ENCODE data around the gene TNFRSF1A. TPM values are rescaled to one million over a fixed set of nuclear protein-coding genes. Genes with fewer than 3 reads are reported as not detected.

Gene TNFRSF1A
- total RNA-seq, 1 experiment from 2014 or later, result 79.0 TPM

GRCh38 chr12:6387541-6387940 is 45.7 kb upstream of the TNFRSF1A start:
- peaks cover 22% of the 10 kb centered on the region for H3K4me1 Mint-ChIP-seq (ENCODE audit: low read depth, unreplicated experiment)
- no peaks in the 10 kb centered on the region for H3K9me3 Mint-ChIP-seq (ENCODE audit: unreplicated experiment)
- POLR2A ChIA-PET, result interaction anchor here (1.4 kb wide), 1 partner anchor 16 kb away, joined by 3 read pairs; no protein-coding TSS in a partner anchor
- BruUV-seq (replicated peaks), result no TSS peak
- no peak overlapping the region for H3K4me3 ChIP-seq (ENCODE audit: low read depth, low read length)
- no peak for TF ChIP-seq CTCF (IDR thresholded peaks at IDR 0.05; ENCODE audit: insufficient read depth in 1 of 2, low read depth in 1 of 2, low read length in 1 of 2, severe bottlenecking in 1 of 2, unreplicated experiment in 1 of 2)
- DNase-seq, result no peak
- no peaks in the 10 kb centered on the region for H3K9me3 ChIP-seq
- H3K27me3 Mint-ChIP-seq (ENCODE audit: insufficient read depth, unreplicated experiment), result no peaks in the 10 kb centered on the region
- H3K27ac Mint-ChIP-seq (ENCODE audit: unreplicated experiment), result no peak overlapping the region
- intact Hi-C loops (cut with micrococcal nuclease; ENCODE audit: unreplicated experiment), result no loop called here
- no peak overlapping the region for H3K4me3 Mint-ChIP-seq (ENCODE audit: unreplicated experiment)
- H3K4me1 ChIP-seq, result peaks cover 20% of the 10 kb centered on the region
- CTCF ChIA-PET, result interaction anchor here (0.7 kb wide), 1 partner anchor 150 kb away, joined by 3 read pairs; no protein-coding TSS in a partner anchor
- H3K36me3 ChIP-seq (ENCODE audit: control insufficient read depth, insufficient read depth, low read length), result peaks cover 11% of the 10 kb centered on the region
- H3K27me3 ChIP-seq (replicated peaks; ENCODE audit: control insufficient read depth, insufficient read depth, low read length), result no peaks in the 10 kb centered on the region
- peaks cover 87% of the 10 kb centered on the region for H3K36me3 Mint-ChIP-seq (ENCODE audit: insufficient read depth, unreplicated experiment)

- Mint-ChIP-seq H3K36me3 (ENCODE audit: insufficient read depth, unreplicated experiment) (peaks cover 76% of the 10 kb centered on the region), H3K9me3 (ENCODE audit: unreplicated experiment) (no peaks in the 10 kb centered on the region), H3K27me3 (ENCODE audit: insufficient read depth, unreplicated experiment) (no peaks in the 10 kb centered on the region), H3K4me1 (ENCODE audit: low read depth, unreplicated experiment) (peaks cover 22% of the 10 kb centered on the region), H3K4me3 (ENCODE audit: unreplicated experiment) (peak overlapping the region; percentile 48), H3K27ac (ENCODE audit: unreplicated experiment) (peak overlapping the region; percentile 50)
- ChIA-PET CTCF (no interaction called here), POLR2A (no interaction called here)
- H3K4me3 ChIP-seq (ENCODE audit: low read depth, low read length), result no peak overlapping the region
- no peaks in the 10 kb centered on the region for H3K9me3 ChIP-seq
- no peak for TF ChIP-seq CTCF (IDR thresholded peaks at IDR 0.05; ENCODE audit: insufficient read depth in 1 of 2, low read depth in 1 of 2, low read length in 1 of 2, severe bottlenecking in 1 of 2, unreplicated experiment in 1 of 2)
- intact Hi-C loops (cut with micrococcal nuclease; ENCODE audit: unreplicated experiment), result no loop called here
- H3K27me3 ChIP-seq (replicated peaks; ENCODE audit: control insufficient read depth, insufficient read depth, low read length), result no peaks in the 10 kb centered on the region
- peaks cover 11% of the 10 kb centered on the region for H3K36me3 ChIP-seq (ENCODE audit: control insufficient read depth, insufficient read depth, low read length)
- H3K4me1 ChIP-seq, result peaks cover 25% of the 10 kb centered on the region
- DNase-seq, result no peak
- TSS peak; percentile 26 for BruUV-seq (replicated peaks)
Measured at GRCh38 chr12:6386491-6386890, 44.6 kb upstream of the TNFRSF1A start.

- no peak for DNase-seq
- no peaks in the 10 kb centered on the region for H3K9me3 Mint-ChIP-seq (ENCODE audit: unreplicated experiment)
- Histone ChIP-seq H3K9me3 (no peaks in the 10 kb centered on the region), H3K4me3 (ENCODE audit: low read depth, low read length) (no peak overlapping the region), H3K27me3 (replicated peaks; ENCODE audit: control insufficient read depth, insufficient read depth, low read length) (no peaks in the 10 kb centered on the region), H3K36me3 (ENCODE audit: control insufficient read depth, insufficient read depth, low read length) (peaks cover 11% of the 10 kb centered on the region), H3K4me1 (peaks cover 25% of the 10 kb centered on the region)
- H3K27ac Mint-ChIP-seq (ENCODE audit: unreplicated experiment), result peak overlapping the region; percentile 50
- no peak for TF ChIP-seq CTCF (IDR thresholded peaks at IDR 0.05; ENCODE audit: insufficient read depth in 1 of 2, low read depth in 1 of 2, low read length in 1 of 2, severe bottlenecking in 1 of 2, unreplicated experiment in 1 of 2)
- peaks cover 72% of the 10 kb centered on the region for H3K36me3 Mint-ChIP-seq (ENCODE audit: insufficient read depth, unreplicated experiment)
- ChIA-PET CTCF (no interaction called here), POLR2A (no interaction called here)
- H3K4me3 Mint-ChIP-seq (ENCODE audit: unreplicated experiment), result peak overlapping the region; percentile 48
- peaks cover 22% of the 10 kb centered on the region for H3K4me1 Mint-ChIP-seq (ENCODE audit: low read depth, unreplicated experiment)
- intact Hi-C loops (cut with micrococcal nuclease; ENCODE audit: unreplicated experiment), result no loop called here
- no peaks in the 10 kb centered on the region for H3K27me3 Mint-ChIP-seq (ENCODE audit: insufficient read depth, unreplicated experiment)
- no TSS peak for BruUV-seq (replicated peaks)
Measured at GRCh38 chr12:6386038-6386437, 44.2 kb upstream of the TNFRSF1A start.

Measured in Caco-2 (cell line).